Lower lobe of right lung (tissue), 2 donors: ENCODE data around the gene ZFX. TPM values are rescaled to one million over a fixed set of nuclear protein-coding genes. Genes with fewer than 3 reads are reported as not detected.
A peak's percentile ranks its signal among the peaks of the same experiment; 100 is the strongest.

ENCODE experiments used
- ATAC-seq, 2 donors: fragments of 200-7000 bp; cut with Tn5 transposase; one replicate each; pipeline ENCODE4 v1.9.1; 2020 to 2022; ENCODE audit warnings: mild to moderate bottlenecking in 2 of 2, moderate library complexity in 2 of 2
- DNase-seq: peaks from one replicate; pipeline ENCODE4 v3.0.0-alpha.2; 2020
- H3K27ac ChIP-seq: fragments of 200-600 bp; one replicate; pipeline ENCODE4 v1.8.0; 2022
- H3K27me3 ChIP-seq: fragments of 200-600 bp; one replicate; pipeline ENCODE4 v1.8.0; 2022; ENCODE audit warnings: low read depth
- H3K36me3 ChIP-seq: fragments of 200-600 bp; one replicate; pipeline ENCODE4 v1.8.0; 2022; ENCODE audit warnings: mild to moderate bottlenecking
- H3K4me1 ChIP-seq: fragments of 200-600 bp; one replicate; pipeline ENCODE4 v1.8.0; 2022
- H3K4me3 ChIP-seq: fragments of 200-600 bp; one replicate; pipeline ENCODE4 v1.8.0; 2022; ENCODE audit warnings: mild to moderate bottlenecking
- H3K9me3 ChIP-seq: fragments of 200-600 bp; one replicate; pipeline ENCODE4 v1.8.0; 2022
- intact Hi-C: fragments of 100-400 bp; cut with DNase I; formaldehyde crosslinking; loops from one replicate; pipeline ENCODE4 v1.11.0; 2022
- total RNA-seq: library from RNA; stranded (reverse); fragmentation: NEBNext Ultra II Directional; extraction: Animal tissue kit (Norgen Biotek cat#: 25700); gene quantifications from one replicate; pipeline ENCODE4 v1.2.1, GENCODE V29; 2021
- TF ChIP-seq, protein P1 (sequence below): fragments of 200-600 bp; IDR thresholded peaks from one replicate; pipeline ENCODE4 v1.8.0; 2022; ENCODE audit warnings: antibody characterized with exemption, mild to moderate bottlenecking
- donor health status: DM: no; HTN: yes; CAD: no; lungs with severe emphysema.

Gene ZFX
- total RNA-seq, 1 donor from 2014 or later: 39.1 TPM

DNA sequence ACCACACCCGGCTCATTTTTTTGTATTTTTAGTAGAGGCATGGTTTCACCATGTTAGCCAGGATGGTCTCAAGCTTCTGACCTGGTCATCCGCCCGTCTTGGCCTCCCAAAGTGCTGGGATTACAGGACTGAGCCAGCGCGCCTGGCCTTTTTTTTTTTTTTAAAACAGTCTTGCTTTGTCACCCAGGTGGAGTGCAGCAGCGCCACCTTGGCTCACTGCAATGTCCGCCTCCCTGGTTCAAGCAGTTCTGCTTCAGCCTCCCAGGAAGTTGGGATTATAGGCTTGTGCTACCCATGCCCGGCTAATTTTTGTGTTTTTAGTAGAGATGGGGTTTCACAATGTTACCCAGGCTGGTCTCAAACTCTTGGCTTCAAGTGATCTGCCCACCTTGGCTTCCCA is 28.9 kb downstream of the ZFX start:
- H3K4me1 ChIP-seq: no peaks in the 10 kb centered on the region
- no peak for ATAC-seq
- DNase-seq: no peak
- H3K4me3 ChIP-seq: no peak overlapping the region
- no peaks in the 10 kb centered on the region for H3K27me3 ChIP-seq
- TF ChIP-seq, protein P1, sequence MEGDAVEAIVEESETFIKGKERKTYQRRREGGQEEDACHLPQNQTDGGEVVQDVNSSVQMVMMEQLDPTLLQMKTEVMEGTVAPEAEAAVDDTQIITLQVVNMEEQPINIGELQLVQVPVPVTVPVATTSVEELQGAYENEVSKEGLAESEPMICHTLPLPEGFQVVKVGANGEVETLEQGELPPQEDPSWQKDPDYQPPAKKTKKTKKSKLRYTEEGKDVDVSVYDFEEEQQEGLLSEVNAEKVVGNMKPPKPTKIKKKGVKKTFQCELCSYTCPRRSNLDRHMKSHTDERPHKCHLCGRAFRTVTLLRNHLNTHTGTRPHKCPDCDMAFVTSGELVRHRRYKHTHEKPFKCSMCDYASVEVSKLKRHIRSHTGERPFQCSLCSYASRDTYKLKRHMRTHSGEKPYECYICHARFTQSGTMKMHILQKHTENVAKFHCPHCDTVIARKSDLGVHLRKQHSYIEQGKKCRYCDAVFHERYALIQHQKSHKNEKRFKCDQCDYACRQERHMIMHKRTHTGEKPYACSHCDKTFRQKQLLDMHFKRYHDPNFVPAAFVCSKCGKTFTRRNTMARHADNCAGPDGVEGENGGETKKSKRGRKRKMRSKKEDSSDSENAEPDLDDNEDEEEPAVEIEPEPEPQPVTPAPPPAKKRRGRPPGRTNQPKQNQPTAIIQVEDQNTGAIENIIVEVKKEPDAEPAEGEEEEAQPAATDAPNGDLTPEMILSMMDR: no peak
- no peak overlapping the region for H3K27ac ChIP-seq
- no peaks in the 10 kb centered on the region for H3K9me3 ChIP-seq
- peaks cover 69% of the 10 kb centered on the region for H3K36me3 ChIP-seq
- intact Hi-C loops: no loop called here

GRCh38 chrX:24184018-24184417 is 34.5 kb downstream of the ZFX start:
- ATAC-seq (peak in 1 of 2 donors; percentile 30), DNase-seq (no peak)
- no peaks in the 10 kb centered on the region for H3K4me1 ChIP-seq
- H3K36me3 ChIP-seq: peaks cover 30% of the 10 kb centered on the region
- H3K4me3 ChIP-seq: no peak overlapping the region
- intact Hi-C loops: no loop called here
- no peak overlapping the region for H3K27ac ChIP-seq
- TF ChIP-seq, protein P1: no peak
- H3K27me3 ChIP-seq: no peaks in the 10 kb centered on the region
- no peaks in the 10 kb centered on the region for H3K9me3 ChIP-seq

- TF ChIP-seq, protein P1: no peak
- ATAC-seq (no peak), DNase-seq (no peak)
- H3K27ac ChIP-seq: no peak overlapping the region
- no peak overlapping the region for H3K4me3 ChIP-seq
- H3K36me3 ChIP-seq: peaks cover 5% of the 10 kb centered on the region
- no peaks in the 10 kb centered on the region for H3K4me1 ChIP-seq
- H3K9me3 ChIP-seq: no peaks in the 10 kb centered on the region
- H3K27me3 ChIP-seq: no peaks in the 10 kb centered on the region
- intact Hi-C loops: no loop called here
Measured at GRCh38 chrX:24186483-24186882, 37.0 kb downstream of the ZFX start.

- H3K27ac ChIP-seq: no peak overlapping the region
- DNase-seq (no peak), ATAC-seq (no peak)
- intact Hi-C loops: no loop called here
- H3K9me3 ChIP-seq: no peaks in the 10 kb centered on the region
- H3K27me3 ChIP-seq: no peaks in the 10 kb centered on the region
- no peaks in the 10 kb centered on the region for H3K4me1 ChIP-seq
- TF ChIP-seq, protein P1: no peak
- peaks cover 4% of the 10 kb centered on the region for H3K36me3 ChIP-seq
- no peak overlapping the region for H3K4me3 ChIP-seq
Measured at GRCh38 chrX:24186986-24187385, 37.5 kb downstream of the ZFX start.

GRCh38 chrX:24189490-24189889 is 40.0 kb downstream of the ZFX start:
- no peak overlapping the region for H3K27ac ChIP-seq
- no peaks in the 10 kb centered on the region for H3K4me1 ChIP-seq
- no peaks in the 10 kb centered on the region for H3K27me3 ChIP-seq
- H3K4me3 ChIP-seq: no peak overlapping the region
- DNase-seq (no peak), ATAC-seq (no peak)
- no peaks in the 10 kb centered on the region for H3K9me3 ChIP-seq
- intact Hi-C loops: no loop called here
- TF ChIP-seq, protein P1: no peak
- H3K36me3 ChIP-seq: peaks cover 4% of the 10 kb centered on the region
